NB4 (cell line): ENCODE measurements around the gene CAPN10.

ENCODE experiments used
- CTCF ChIP-seq: IDR thresholded peaks from one replicate; pipeline ENCODE4 v1.5.1; 2012; ENCODE audit warnings: low read depth, low read length
- MAX ChIP-seq: IDR thresholded peaks from 2 replicates; pipeline ENCODE4 v1.6.1; 2011; ENCODE audit warnings: low read depth, low read length
- MYC ChIP-seq: IDR thresholded peaks from 2 replicates; pipeline ENCODE4 v1.6.1; 2011; ENCODE audit warnings: low read depth, low read length
- POLR2A ChIP-seq: IDR thresholded peaks from 2 replicates; pipeline ENCODE4 v1.6.1; 2011; ENCODE audit warnings: mild to moderate bottlenecking; ENCODE audit not compliant: insufficient read length; ENCODE audit errors: extremely low read depth

- no peak for TF ChIP-seq POLR2A
- no peak for TF ChIP-seq CTCF
- TF ChIP-seq MAX: no peak
- no peak for TF ChIP-seq MYC
Observed at GRCh38 chr2:240643093-240643810, 56.7 kb downstream of the CAPN10 start.
